Stimulated activated CD4-positive, alpha-beta T cell treated with anti-CD3 and anti-CD28 coated beads, Interleukin-1b, Interleukin-23, amount 100 ng/mL, for 4 hours (primary cell): Measurements from ENCODE around the gene ARHGEF3.

ENCODE experiments used
- DNase-seq, 2 donors: peaks; one replicate each; pipeline ENCODE4 v3.0.0-alpha.2; 2020; ENCODE audit warnings: low read depth in 2 of 2

ARHGEF3 gene

GRCh38 chr3:56795097-56795828 is 6.5 kb downstream of the ARHGEF3 start:
- no peak for DNase-seq

DNA sequence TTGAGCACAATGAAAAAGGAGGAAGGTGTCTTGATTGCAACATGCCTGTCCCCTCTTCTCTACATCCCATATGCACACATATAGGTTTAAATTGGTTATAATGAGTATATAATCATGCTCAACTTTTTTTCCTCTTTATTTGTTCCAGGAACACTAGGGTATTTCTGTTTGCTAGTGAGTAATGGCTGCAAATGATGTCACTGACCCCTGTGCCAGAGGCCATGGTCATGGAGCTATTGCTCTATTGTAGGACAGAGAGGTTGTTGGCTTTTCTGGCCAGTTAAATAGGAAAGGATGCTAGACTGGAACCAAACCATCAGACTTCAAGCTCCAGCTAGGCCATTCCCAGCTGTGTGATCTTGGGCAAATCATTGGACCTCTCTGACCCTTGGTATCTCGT is 9.6 kb downstream of the ARHGEF3 start:
- no peak for DNase-seq

GRCh38 chr3:56790016-56790821 is 11.5 kb downstream of the ARHGEF3 start:
- DNase-seq = no peak

- no peak for DNase-seq
Measured at GRCh38 chr3:56789076-56789475, 12.7 kb downstream of the ARHGEF3 start.

DNA sequence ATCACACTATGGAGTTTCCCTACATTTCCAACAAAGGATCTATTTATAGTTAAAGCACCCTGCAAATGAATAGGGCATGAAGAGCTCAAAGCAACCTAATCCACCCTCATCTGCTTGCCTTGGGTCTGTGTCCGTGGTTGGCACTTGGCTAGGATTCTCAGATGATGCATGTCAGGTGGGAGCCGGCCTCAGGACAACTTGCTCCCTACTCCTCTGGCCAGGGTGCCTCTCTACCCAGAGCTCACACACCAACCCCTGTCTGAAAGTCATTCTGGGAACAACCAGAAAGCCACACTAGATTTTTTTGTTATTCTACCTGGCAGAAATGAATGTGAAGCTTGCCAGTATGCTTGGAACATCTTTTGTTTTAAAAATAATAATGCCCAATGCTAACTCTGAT is 13.2 kb downstream of the ARHGEF3 start:
- no peak for DNase-seq

- no peak for DNase-seq
Measured at GRCh38 chr3:56787784-56788256, 13.9 kb downstream of the ARHGEF3 start.

DNA sequence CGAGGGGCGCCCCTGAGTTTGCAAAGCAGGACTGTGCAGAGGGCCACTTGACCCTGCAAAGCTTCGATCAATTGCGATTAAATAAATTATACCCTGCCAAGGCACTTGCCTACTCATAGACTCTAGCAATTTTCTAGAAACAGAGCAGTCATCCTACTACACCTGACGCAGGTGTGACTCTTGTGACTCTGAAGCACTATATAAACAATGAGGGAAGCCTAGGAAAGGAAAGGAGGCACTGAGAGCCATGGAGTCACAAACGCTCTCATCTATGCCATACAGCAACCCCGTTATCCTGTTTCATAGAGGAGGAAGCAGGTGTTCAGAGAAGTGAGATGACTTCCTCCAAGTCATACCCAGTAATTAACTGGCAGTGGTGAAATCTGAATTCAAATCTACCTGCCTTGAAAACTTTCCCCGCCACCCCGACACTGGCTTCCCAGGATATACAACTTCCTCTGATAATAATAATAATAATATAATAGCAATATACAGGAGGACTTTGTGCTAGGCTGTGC is 14.4 kb downstream of the ARHGEF3 start:
- DNase-seq = no peak

- no peak for DNase-seq
Measured at GRCh38 chr3:56785499-56785898, 16.2 kb downstream of the ARHGEF3 start.

- DNase-seq = no peak
Measured at GRCh38 chr3:56784448-56785001, 17.2 kb downstream of the ARHGEF3 start.

DNA sequence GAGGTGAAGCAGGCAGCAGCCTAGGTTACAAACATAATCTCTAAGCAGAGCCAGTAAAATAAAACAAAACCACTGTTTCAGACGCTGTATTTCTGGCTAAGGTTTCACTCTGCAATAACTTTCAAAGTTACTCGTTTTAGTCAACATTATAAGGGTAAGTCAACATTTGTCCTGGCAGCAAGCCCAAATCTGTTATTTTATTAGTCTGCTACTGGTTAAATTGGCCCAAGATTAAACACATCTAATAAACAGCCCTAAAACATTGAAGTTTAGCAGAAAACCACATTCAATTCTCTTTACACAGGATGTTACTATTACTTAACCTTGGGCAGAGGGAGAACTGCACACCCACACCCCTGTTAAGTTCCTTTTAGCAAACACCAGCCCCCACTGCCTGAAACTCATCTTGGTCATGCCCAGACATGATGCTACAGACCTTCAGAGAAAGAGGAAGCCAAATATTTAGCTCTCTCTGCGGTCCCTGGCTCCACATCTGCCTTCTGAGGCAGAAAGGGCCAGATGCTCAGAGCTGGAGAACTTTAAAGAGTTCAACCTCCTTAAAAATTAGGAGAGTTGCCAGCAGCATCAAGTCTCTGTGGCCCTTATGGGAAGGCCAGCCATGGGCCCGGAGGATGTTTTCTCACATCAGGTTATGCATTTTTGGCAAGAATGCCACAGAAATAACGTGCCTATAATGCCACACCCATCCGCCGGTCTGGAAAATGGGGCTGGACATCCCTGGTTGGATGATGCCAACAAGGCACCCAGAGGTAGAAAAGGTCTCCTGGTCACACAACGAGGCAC is 17.9 kb downstream of the ARHGEF3 start:
- peak in 1 of 2 donors; percentile 59 for DNase-seq

- no peak for DNase-seq
Measured at GRCh38 chr3:56782906-56783305, 18.8 kb downstream of the ARHGEF3 start.

DNA sequence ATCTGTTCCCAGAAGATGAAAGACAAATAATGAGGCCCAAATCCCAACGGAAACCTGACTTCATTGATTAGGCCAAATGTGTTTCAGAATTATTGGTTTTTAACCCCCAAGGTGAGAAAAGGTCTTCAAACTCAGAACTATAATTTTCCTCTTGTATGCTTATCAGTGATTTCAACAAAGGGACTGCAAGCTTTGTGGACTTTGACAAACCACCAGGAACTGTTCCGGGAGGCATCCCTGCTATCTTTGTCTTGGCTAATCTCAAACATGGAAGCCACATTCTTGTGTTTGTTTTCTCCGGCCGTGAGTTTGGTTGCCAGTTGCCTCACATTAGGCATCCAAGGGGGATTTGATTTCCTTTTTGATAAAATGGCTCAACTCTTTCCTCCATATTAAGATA is 19.5 kb downstream of the ARHGEF3 start:
- DNase-seq = no peak

- no peak for DNase-seq
Measured at GRCh38 chr3:56781762-56782161, 20.0 kb downstream of the ARHGEF3 start.

- no peak for DNase-seq
Measured at GRCh38 chr3:56780936-56781335, 20.8 kb downstream of the ARHGEF3 start.

- no peak for DNase-seq
Measured at GRCh38 chr3:56778893-56779292, 22.9 kb downstream of the ARHGEF3 start.

- no peak for DNase-seq
Measured at GRCh38 chr3:56776556-56776950, 25.2 kb downstream of the ARHGEF3 start.

DNA sequence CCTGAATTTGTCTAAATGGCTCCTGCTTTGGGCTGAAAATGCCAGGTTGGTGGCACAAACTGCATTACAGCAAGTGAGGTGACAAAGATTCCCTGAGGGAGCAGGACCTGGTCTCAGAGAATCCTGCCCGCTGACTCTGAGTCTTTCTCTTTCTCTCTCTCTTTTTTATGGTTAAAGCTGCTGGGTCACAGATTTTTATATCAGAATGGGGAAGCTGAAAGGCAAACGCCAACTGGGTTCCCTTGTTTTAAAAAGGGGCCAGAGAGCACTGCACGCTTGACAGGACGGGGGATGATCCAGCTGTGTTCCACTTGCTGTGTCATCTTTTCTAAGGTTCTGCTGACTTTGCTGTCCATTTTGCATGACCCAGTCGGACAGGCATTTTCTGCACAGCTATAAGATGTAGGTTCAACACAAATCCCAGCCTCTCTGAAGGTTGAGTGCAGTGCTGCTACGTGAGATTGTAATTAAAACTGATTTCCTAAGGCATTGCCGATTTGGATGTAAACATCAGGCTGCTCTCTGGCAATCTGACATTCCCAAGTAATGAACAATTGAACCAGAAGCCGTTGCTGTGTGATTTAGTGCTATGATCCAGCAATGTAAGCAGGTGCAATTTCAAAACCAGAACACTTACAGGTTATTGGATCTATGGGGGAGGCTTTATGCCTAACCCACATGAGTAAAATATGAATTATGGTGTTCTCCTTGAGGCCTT is 25.8 kb downstream of the ARHGEF3 start:
- no peak for DNase-seq

GRCh38 chr3:56775445-56775837 is 26.3 kb downstream of the ARHGEF3 start:
- no peak for DNase-seq

GRCh38 chr3:56773986-56774385 is 27.8 kb downstream of the ARHGEF3 start:
- no peak for DNase-seq

DNA sequence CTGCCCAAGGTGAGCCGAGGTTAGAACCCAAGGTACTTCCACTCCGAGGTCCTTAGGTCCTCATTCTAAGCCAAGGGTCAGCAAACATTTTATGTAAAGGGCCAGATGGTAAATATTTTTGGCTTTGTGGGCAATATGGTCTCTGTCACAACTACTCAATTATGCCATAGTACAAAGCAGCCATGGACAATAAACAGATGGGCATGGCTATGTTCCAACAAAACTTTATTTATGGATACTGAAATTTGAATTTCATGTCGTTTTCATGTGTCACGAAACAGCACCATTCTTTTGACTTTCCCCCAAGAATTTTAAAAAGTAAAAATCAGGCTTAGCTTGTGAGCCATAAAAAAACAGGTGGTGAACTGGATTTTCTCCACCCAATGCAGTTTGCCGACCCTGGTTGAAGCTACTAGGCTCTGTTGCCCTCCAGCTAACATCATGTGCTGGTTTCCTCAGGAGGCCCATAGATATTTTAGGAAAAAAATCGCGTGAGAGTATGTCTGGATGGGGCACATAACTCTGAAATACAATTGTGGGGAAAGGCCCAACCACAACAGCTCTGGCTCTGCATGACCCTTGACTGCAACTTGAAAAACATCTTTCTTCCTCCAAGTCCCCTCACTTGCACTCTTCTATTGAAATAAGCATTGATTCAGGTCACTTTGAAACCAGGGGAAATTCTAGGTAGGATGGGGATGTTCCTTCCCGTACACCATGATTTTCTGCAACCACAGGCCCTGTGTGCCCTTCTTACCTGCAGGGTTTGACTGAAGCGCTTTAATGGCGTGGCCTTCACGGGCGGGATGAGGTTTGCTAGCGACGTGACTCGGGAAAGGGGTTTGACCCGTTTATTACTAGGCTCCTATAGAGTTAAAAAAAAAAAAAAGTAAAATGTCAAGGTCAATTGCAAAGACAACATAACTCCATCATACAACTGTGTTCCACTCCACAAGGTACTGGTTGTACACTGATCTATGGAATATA is 28.5 kb downstream of the ARHGEF3 start:
- DNase-seq = no peak
